ENCODE results near the gene RELL1. TPM values are rescaled to one million over a fixed set of nuclear protein-coding genes. Genes with fewer than 3 reads are reported as not detected.

RELL1 gene
- total RNA-seq, 1 donor from 2014 or later = 23.1 TPM

DNA sequence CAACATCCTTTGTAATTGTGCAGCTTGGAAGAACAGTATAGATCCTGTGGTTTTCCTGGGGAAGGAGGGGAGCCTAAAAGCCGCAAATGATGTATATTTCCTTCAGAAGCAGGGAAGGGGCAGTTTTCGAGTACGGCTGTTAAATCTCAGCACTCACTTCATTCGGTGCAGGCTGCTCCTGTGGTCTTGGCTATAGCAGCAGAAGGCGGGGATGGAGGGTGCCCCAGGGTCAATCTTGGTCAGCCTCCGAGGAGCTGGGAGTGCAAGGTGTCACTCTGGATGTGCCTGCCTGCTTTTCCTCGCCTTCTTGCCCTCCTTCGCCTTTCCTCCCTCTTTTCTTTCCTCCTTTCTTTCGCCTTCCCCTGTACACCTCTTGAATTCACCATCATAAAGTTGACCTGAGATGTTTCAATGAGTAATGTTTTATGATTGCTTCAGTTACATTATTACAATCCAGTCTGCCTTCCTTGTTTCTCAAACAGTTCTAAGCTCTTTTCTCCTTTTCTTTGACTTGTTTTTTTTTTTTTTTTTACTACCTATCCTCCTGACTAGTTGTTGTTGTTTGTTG lies 101.6 kb downstream of the RELL1 start:
- DNase-seq (ENCODE audit: low read depth) (no peak), FAIRE-seq (no peak)
- Mint-ChIP-seq H3K9me3 (ENCODE audit: unreplicated experiment) (peaks cover 6% of the 10 kb centered on the region), H3K27me3 (ENCODE audit: low read depth, unreplicated experiment) (peaks cover 6% of the 10 kb centered on the region), H3K36me3 (ENCODE audit: low read depth, unreplicated experiment) (no peaks in the 10 kb centered on the region), H3K4me1 (ENCODE audit: low read depth, unreplicated experiment) (no peaks in the 10 kb centered on the region), H3K27ac (ENCODE audit: unreplicated experiment) (no peak overlapping the region), H3K4me3 (ENCODE audit: unreplicated experiment) (no peak overlapping the region)
- Histone ChIP-seq H3K4me1 (ENCODE audit: insufficient read depth, low read length) (no peaks in the 10 kb centered on the region), H3K27me3 (ENCODE audit: insufficient read depth, low read length) (no peaks in the 10 kb centered on the region), H3K36me3 (ENCODE audit: insufficient read depth, low read length) (no peaks in the 10 kb centered on the region), H3K27ac (ENCODE audit: low read depth, low read length) (no peak overlapping the region), H3K9me3 (ENCODE audit: insufficient read depth, low read depth, low read length) (no peaks in the 10 kb centered on the region), H3K9ac (ENCODE audit: low read length) (no peak overlapping the region), H2AFZ (ENCODE audit: low read depth, low read length) (no peak overlapping the region), H3K79me2 (ENCODE audit: insufficient read depth, low read length) (no peaks in the 10 kb centered on the region), H3K4me2 (ENCODE audit: low read length) (no peak overlapping the region), H4K20me1 (ENCODE audit: insufficient read depth, low read length) (no peaks in the 10 kb centered on the region), H3K4me3 (ENCODE audit: insufficient read depth, low read depth, low read length) (no peak overlapping the region)
- TF ChIP-seq EZH2 (IDR thresholded peaks at IDR 0.05; ENCODE audit: insufficient read depth, low read length) = no peak
- TF ChIP-seq, protein P1, sequence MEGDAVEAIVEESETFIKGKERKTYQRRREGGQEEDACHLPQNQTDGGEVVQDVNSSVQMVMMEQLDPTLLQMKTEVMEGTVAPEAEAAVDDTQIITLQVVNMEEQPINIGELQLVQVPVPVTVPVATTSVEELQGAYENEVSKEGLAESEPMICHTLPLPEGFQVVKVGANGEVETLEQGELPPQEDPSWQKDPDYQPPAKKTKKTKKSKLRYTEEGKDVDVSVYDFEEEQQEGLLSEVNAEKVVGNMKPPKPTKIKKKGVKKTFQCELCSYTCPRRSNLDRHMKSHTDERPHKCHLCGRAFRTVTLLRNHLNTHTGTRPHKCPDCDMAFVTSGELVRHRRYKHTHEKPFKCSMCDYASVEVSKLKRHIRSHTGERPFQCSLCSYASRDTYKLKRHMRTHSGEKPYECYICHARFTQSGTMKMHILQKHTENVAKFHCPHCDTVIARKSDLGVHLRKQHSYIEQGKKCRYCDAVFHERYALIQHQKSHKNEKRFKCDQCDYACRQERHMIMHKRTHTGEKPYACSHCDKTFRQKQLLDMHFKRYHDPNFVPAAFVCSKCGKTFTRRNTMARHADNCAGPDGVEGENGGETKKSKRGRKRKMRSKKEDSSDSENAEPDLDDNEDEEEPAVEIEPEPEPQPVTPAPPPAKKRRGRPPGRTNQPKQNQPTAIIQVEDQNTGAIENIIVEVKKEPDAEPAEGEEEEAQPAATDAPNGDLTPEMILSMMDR (IDR thresholded peaks at IDR 0.05; ENCODE audit: insufficient read depth, low read depth, low read length) = no peak

- H3K9me3 ChIP-seq (ENCODE audit: insufficient read depth, low read depth, low read length) = no peaks in the 10 kb centered on the region
- no peaks in the 10 kb centered on the region for H3K27me3 ChIP-seq (ENCODE audit: insufficient read depth, low read length)
- no peak overlapping the region for H2AFZ ChIP-seq (ENCODE audit: low read depth, low read length)
- no peak for FAIRE-seq
- Mint-ChIP-seq H3K27me3 (ENCODE audit: low read depth, unreplicated experiment) (peaks cover 6% of the 10 kb centered on the region), H3K36me3 (ENCODE audit: low read depth, unreplicated experiment) (no peaks in the 10 kb centered on the region), H3K4me3 (ENCODE audit: unreplicated experiment) (no peak overlapping the region), H3K27ac (ENCODE audit: unreplicated experiment) (no peak overlapping the region), H3K4me1 (ENCODE audit: low read depth, unreplicated experiment) (no peaks in the 10 kb centered on the region), H3K9me3 (ENCODE audit: unreplicated experiment) (peaks cover 6% of the 10 kb centered on the region)
- H3K4me1 ChIP-seq (ENCODE audit: insufficient read depth, low read length) = no peaks in the 10 kb centered on the region
- no peak overlapping the region for H3K4me2 ChIP-seq (ENCODE audit: low read length)
- H3K79me2 ChIP-seq (ENCODE audit: insufficient read depth, low read length) = no peaks in the 10 kb centered on the region
- no peaks in the 10 kb centered on the region for H3K36me3 ChIP-seq (ENCODE audit: insufficient read depth, low read length)
- H3K4me3 ChIP-seq (ENCODE audit: insufficient read depth, low read depth, low read length) = no peak overlapping the region
- TF ChIP-seq, protein P1 (IDR thresholded peaks at IDR 0.05; ENCODE audit: insufficient read depth, low read depth, low read length) = no peak
- no peak for TF ChIP-seq EZH2 (IDR thresholded peaks at IDR 0.05; ENCODE audit: insufficient read depth, low read length)
- DNase-seq (ENCODE audit: low read depth) = no peak
- no peak overlapping the region for H3K9ac ChIP-seq (ENCODE audit: low read length)
- no peak overlapping the region for H3K27ac ChIP-seq (ENCODE audit: low read depth, low read length)
- H4K20me1 ChIP-seq (ENCODE audit: insufficient read depth, low read length) = no peaks in the 10 kb centered on the region
Measured at GRCh38 chr4:37584071-37584470, 102.1 kb downstream of the RELL1 start.

- TF ChIP-seq, protein P1 (IDR thresholded peaks at IDR 0.05; ENCODE audit: insufficient read depth, low read depth, low read length) = no peak
- no peak for TF ChIP-seq EZH2 (IDR thresholded peaks at IDR 0.05; ENCODE audit: insufficient read depth, low read length)
- Histone ChIP-seq H3K4me3 (ENCODE audit: insufficient read depth, low read depth, low read length) (no peak overlapping the region), H3K27ac (ENCODE audit: low read depth, low read length) (no peak overlapping the region), H2AFZ (ENCODE audit: low read depth, low read length) (no peak overlapping the region), H3K27me3 (ENCODE audit: insufficient read depth, low read length) (no peaks in the 10 kb centered on the region), H4K20me1 (ENCODE audit: insufficient read depth, low read length) (no peaks in the 10 kb centered on the region), H3K4me1 (ENCODE audit: insufficient read depth, low read length) (no peaks in the 10 kb centered on the region), H3K4me2 (ENCODE audit: low read length) (no peak overlapping the region), H3K36me3 (ENCODE audit: insufficient read depth, low read length) (no peaks in the 10 kb centered on the region), H3K9me3 (ENCODE audit: insufficient read depth, low read depth, low read length) (no peaks in the 10 kb centered on the region), H3K9ac (ENCODE audit: low read length) (no peak overlapping the region), H3K79me2 (ENCODE audit: insufficient read depth, low read length) (no peaks in the 10 kb centered on the region)
- no peak overlapping the region for H3K4me3 Mint-ChIP-seq (ENCODE audit: unreplicated experiment)
- no peak for DNase-seq (ENCODE audit: low read depth)
- no peak for FAIRE-seq
- H3K4me1 Mint-ChIP-seq (ENCODE audit: low read depth, unreplicated experiment) = no peaks in the 10 kb centered on the region
- no peaks in the 10 kb centered on the region for H3K9me3 Mint-ChIP-seq (ENCODE audit: unreplicated experiment)
- no peak overlapping the region for H3K27ac Mint-ChIP-seq (ENCODE audit: unreplicated experiment)
- H3K36me3 Mint-ChIP-seq (ENCODE audit: low read depth, unreplicated experiment) = peaks cover 2% of the 10 kb centered on the region
- no peaks in the 10 kb centered on the region for H3K27me3 Mint-ChIP-seq (ENCODE audit: low read depth, unreplicated experiment)
Measured at GRCh38 chr4:37573566-37573965, 112.6 kb downstream of the RELL1 start.
